GM18507 (cell line): ENCODE results near the gene DTNA.

ENCODE experiments used
- DNase-seq: peaks from one replicate; pipeline ENCODE4 v3.0.0; 2011; ENCODE audit warnings: low read depth; ENCODE audit not compliant: insufficient read length; ENCODE audit errors: extremely low spot score
- FAIRE-seq: peaks from 2 replicates; lab custom pipeline; 2011; peaks lifted over from hg19 to GRCh38; lab: Jason Lieb, UNC

DTNA gene

DNA sequence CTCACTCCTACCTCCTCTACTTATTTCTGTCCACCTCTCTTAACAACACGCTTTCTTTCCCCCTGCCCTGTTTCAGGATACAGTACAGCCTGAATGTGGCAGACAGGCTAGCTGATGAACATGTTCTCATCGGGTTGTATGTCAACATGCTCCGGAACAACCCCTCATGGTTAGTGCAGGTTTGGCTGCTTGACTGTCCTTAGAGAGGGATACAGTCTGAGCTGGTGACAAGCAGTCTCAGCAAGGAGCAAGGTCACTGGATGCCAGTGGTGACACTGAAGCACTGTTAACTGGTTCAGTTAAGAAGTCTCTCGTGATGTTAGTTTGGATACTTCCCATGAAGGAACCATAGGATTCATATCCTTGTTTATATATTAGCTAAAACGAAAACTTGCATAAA, 128.6 kb downstream of the DTNA start:
- DNase-seq: no peak

DNA sequence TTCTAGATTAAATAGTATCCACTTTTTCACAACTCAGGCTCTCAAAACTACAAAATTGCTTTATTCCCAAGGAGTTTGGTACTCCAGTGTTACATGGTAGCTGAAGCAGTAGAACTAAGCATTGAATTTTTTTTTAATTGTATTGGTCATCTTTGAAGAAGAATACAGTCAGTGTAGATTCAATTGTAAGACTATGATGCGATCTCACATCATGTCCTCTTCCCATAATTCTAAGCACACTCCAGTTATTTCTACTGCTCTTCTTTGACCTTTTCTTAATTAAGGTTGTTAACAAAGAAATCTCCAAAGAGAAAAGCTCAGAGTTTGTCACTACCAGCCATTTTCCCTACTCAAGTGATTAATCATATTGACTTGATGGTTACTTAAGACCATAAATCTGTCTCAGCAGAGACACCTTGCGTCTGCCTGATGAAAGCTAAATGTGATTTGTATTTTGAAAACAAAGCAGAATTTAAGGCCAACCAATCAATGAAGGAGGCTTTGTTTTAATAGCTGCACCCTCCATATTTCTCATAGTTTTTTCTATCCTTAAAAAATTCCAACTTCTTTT, 130.2 kb downstream of the DTNA start:
- no peak for FAIRE-seq

More for the DNA sequence above, 128.6 kb downstream of the DTNA start:
- no peak for FAIRE-seq

GRCh38 chr18:34841891-34842290, 131.8 kb downstream of the DTNA start:
- no peak for FAIRE-seq
- DNase-seq: no peak

More for the DNA sequence above, 130.2 kb downstream of the DTNA start:
- DNase-seq: no peak

DNA sequence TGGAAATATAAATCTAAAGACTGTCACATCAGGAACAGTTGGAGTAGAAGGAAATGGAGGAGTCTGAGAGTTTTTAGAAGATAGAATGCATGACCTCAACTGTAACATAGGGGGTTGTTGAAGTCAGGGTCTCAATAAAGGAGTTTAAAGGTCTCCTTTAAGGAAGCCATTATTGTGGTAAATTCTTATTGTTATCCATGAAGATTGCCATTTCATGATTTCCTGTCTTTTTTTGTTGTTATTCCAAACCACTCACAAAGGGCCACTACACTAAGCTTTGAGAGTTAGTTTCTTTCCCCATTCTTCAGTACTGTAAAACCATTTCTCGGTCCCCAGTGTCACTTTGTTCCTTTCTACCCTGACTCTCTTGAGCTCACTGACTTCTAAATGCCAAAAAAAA, 134.0 kb downstream of the DTNA start:
- no peak for FAIRE-seq
- no peak for DNase-seq

GRCh38 chr18:34844732-34845459, 134.8 kb downstream of the DTNA start:
- DNase-seq: no peak
- no peak for FAIRE-seq

DNA sequence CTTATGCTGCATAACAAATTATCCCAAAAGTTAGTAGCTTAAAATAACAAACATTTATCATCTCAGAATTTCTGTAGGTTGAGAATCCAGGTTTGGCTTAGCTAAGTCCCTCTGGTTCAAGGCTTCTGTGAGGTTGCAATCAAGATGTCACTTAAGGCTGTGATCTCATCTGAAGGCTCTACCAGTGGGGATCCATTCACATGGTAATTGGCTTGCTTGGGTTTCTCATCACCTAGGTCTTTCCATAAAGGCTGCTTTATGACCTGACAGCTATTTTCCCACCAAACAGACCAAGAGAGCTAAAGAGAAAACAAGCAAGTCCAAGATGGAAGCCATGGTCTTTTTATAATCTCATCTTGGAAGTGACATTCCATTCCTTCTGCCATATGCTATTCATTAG, 137.3 kb downstream of the DTNA start:
- FAIRE-seq (no peak), DNase-seq (no peak)

DNA sequence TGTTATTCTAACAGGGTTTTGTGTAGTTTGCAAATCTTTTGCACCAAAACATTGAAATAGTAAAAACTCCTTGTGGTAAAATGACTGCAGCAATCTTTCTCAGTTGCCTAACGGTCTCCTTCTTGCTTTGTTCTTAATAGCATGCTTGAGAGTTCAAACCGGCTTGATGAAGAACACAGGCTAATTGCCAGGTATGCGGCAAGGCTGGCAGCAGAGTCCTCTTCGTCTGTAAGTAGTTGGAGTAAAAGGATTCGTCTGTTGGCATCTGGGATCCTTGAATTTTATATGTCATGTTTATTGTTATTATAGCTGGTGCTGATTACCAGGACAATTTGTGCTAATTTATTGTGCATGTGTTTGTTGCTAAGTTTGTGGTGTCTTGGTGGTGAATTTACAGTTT, 138.1 kb downstream of the DTNA start:
- no peak for DNase-seq
- no peak for FAIRE-seq

DNA sequence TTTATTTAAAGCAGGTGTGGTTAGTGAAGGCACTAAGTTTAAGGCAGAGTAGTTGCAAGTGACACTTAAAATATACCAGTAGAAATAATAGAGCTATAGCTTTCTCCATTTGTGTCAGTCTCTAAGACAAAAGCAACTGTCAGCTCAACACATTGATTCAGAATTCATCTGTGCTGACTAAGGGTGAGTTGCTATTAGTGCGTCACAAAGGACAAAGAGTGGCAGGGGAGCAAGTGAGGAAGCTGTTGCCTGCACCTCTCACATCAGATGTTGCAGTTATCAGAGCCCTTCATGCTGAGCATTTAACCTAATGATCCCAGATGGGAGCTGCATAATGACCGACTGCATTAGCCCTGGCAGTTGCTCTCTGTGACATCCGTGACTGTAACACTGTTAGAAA, 138.6 kb downstream of the DTNA start:
- no peak for DNase-seq
- no peak for FAIRE-seq

GRCh38 chr18:34857320-34857719, 147.2 kb downstream of the DTNA start:
- FAIRE-seq: no peak
- DNase-seq: no peak

DNA sequence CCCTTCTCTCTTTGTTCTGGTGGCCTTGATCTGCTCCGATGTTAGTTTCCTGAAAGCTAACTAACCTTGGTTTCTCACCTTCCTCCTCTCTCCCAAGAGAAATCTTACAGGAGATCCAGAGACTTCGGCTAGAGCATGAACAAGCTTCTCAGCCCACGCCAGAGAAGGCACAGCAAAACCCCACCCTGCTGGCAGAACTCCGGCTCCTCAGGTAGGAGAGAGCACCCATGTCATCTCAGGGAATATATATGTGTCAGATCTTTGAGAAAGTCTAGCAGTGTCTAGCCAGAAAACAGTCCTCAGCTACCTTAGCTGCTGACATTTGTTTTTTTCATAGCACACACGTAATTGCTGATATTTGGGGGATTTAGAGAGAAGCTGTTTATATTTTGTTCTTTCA, 148.1 kb downstream of the DTNA start:
- DNase-seq (no peak), FAIRE-seq (no peak)

- FAIRE-seq (no peak), DNase-seq (no peak)
Observed at GRCh38 chr18:34859496-34859895, 149.4 kb downstream of the DTNA start.

GRCh38 chr18:34862561-34862960, 152.5 kb downstream of the DTNA start:
- FAIRE-seq (no peak), DNase-seq (no peak)

- no peak for DNase-seq
Observed at GRCh38 chr18:34863702-34864101, 153.6 kb downstream of the DTNA start.

GRCh38 chr18:34864836-34865497, 154.9 kb downstream of the DTNA start:
- no peak for FAIRE-seq
- DNase-seq: no peak

More at GRCh38 chr18:34863702-34864101, 153.6 kb downstream of the DTNA start:
- FAIRE-seq: no peak

DNA sequence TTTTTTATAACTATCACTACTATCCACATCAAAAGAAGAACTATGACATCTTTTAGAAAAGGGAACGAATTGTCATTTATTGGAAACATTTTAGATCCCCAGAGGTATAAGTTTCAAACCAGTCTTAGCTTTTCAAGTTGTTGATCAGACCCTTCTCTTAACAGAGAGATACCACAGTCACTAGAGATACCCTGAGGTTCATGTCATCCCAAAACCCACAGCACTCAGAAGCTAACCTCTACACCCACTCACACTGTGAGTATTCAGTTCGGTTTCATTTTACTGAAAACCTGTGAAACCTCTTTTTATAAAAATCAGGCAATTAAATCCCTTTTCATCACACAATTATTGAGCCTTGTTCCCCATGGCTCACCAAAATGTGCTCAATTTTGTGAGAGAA, 156.2 kb downstream of the DTNA start:
- FAIRE-seq: no peak
- DNase-seq: no peak

GRCh38 chr18:34866739-34867138, 156.6 kb downstream of the DTNA start:
- FAIRE-seq: no peak
- DNase-seq: no peak

GRCh38 chr18:34867520-34867919, 157.4 kb downstream of the DTNA start:
- DNase-seq (no peak), FAIRE-seq (no peak)

DNA sequence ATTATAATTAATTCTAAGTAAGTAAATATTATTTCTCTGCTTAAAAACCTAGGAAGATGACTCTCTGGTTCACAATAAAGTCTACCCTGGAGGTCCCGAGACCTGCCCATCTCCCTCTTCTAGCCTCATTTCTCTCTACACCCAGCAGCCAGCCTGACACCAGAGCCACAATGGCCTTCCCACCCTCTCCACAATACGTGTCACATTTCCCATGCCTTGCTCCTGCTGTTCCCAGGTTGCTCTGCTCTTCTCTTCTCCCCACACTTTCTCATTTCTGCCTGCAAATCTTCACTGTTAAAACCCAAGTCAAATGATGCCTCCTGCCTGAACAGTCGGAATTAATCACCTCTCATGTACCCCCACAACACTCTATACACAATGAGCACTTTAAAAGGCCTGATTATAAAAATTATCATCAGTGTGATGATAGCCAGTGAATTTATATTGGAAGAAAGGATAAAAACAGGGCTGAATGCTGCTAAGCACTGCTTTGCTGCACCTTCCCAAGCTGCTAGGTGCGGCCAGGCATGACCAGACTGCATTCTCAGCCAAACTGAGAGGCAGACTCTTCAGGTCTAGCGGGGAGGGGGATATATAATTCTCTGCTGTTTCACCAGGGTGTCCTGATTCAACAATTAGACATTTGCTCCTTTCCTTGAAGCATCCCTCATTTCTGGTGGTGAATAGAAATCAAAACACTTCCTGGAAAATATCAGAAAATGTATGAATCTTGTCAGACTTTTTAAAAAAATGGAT, 160.6 kb downstream of the DTNA start:
- DNase-seq (no peak), FAIRE-seq (no peak)

- no peak for FAIRE-seq
Observed at GRCh38 chr18:34871435-34871834, 161.3 kb downstream of the DTNA start.

GRCh38 chr18:34872066-34872465, 162.0 kb downstream of the DTNA start:
- FAIRE-seq: no peak
- DNase-seq: no peak

More at GRCh38 chr18:34871435-34871834, 161.3 kb downstream of the DTNA start:
- DNase-seq: no peak
